Mesothelial cell of epicardium (in vitro differentiated cells): ENCODE data around the gene ITM2C. TPM values are rescaled to one million over a fixed set of nuclear protein-coding genes. Genes with fewer than 3 reads are reported as not detected.

Experiments used
- DNase-seq, 2 experiments: peaks; one replicate each; pipeline ENCODE4 v3.0.0; 2021; ENCODE audit warnings: low spot score in 2 of 2; ENCODE audit not compliant: unreplicated experiment in 2 of 2
- H3K27ac Mint-ChIP-seq: 2 replicates; pipeline ENCODE4 v1.8.0; 2021; ENCODE audit warnings: mixed read lengths
- H3K27me3 Mint-ChIP-seq: 2 replicates; pipeline ENCODE4 v1.8.0; 2021; ENCODE audit warnings: low read depth, mixed read lengths
- H3K36me3 Mint-ChIP-seq: 2 replicates; pipeline ENCODE4 v1.8.0; 2021; ENCODE audit warnings: mixed read lengths
- H3K4me1 Mint-ChIP-seq: 2 replicates; pipeline ENCODE4 v1.8.0; 2021; ENCODE audit warnings: mixed read lengths
- H3K4me3 Mint-ChIP-seq: 2 replicates; pipeline ENCODE4 v1.8.0; 2021; ENCODE audit warnings: mild to moderate bottlenecking, moderate library complexity, mixed read lengths
- H3K9me3 Mint-ChIP-seq: 2 replicates; pipeline ENCODE4 v1.8.0; 2021; ENCODE audit warnings: mixed read lengths
- CTCF ChIP-seq: fragments of 200-600 bp; sonication (generic); IDR thresholded peaks from one replicate; pipeline ENCODE4 v1.5.0; 2021; ENCODE audit warnings: antibody characterized with exemption; ENCODE audit not compliant: unreplicated experiment
- total RNA-seq: library from RNA; stranded (reverse); gene quantifications from 3 replicates; pipeline ENCODE4 v1.2.1, GENCODE V29; 2021

Gene ITM2C
- total RNA-seq, 1 donor from 2014 or later: 270 TPM

DNA sequence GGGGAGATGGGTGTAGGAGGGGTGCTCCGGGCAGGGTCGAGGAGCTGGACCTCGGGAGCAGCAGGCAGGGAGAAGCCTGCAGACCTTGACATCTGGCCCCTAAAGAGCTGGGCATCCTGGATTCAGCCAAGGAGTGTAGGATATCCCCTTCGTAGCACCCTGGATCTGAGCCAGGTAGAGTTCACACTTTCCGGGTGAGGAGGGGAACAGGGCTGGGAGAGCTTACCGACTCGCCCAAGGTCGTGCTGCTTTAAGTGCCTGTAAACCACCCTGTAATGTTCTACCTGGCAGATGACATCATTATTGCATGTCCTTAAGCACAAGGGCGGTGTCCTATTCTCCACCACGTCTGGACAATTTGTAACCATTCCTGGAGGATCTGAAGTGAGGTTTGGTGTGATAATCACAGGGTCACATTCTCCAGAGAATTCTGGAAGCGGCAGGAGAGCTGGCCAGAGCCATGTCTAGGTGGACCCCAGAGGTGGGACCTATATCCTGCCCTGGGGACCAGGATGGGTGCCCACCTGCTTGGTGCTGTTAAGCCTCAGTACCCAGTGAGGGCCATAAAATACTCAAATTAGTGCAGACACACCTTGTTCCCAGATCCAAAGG, 14.6 kb downstream of the ITM2C start:
- Mint-ChIP-seq H3K27me3 (no peaks in the 10 kb centered on the region), H3K36me3 (peaks cover 31% of the 10 kb centered on the region), H3K27ac (no peak overlapping the region), H3K4me1 (no peaks in the 10 kb centered on the region), H3K9me3 (no peaks in the 10 kb centered on the region), H3K4me3 (no peak overlapping the region)
- no peak for DNase-seq
- TF ChIP-seq CTCF: no peak

DNA sequence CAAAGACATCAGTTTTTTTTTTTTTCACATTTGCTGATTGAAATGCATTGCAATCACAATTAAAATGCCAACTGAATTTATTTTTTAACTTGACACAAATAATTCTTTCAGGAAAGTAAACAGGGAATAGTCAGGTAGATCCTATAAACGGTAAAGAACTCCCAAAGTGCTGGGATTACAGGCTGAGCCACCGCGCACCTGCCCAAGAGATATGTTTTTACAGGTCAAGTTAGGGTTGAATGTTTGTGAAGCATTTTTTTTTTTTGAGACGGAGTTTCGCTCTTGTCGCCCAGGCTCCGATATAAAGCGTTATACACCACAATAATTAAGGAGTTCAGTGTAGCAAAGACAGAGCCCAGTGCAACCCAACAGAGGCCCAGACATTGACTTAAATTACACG, 15.1 kb downstream of the ITM2C start:
- Mint-ChIP-seq H3K4me3 (no peak overlapping the region), H3K36me3 (peaks cover 28% of the 10 kb centered on the region), H3K4me1 (no peaks in the 10 kb centered on the region), H3K27ac (no peak overlapping the region), H3K27me3 (no peaks in the 10 kb centered on the region), H3K9me3 (no peaks in the 10 kb centered on the region)
- TF ChIP-seq CTCF: no peak
- no peak for DNase-seq

DNA sequence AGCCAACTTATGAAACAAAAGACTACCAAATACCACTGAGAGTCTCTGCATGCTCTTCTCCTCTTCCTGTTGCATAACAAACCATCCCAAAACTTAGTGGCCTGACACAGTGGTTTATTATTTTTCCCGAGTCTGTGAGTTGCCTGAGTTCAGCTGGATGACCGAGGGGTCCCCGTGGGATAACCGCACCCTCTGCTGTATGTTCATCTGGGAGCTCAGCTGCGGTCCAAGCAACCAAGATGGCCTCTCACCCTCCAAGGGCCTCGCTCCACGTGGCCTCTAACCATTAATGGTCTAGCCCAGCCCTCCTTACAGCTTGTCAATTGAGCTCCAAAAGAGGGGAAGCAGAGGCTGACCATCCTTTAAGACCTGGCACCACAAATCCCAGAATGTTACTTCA, 17.1 kb downstream of the ITM2C start:
- Mint-ChIP-seq H3K4me3 (no peak overlapping the region), H3K36me3 (peaks cover 26% of the 10 kb centered on the region), H3K27ac (no peak overlapping the region), H3K27me3 (no peaks in the 10 kb centered on the region), H3K4me1 (peaks cover 9% of the 10 kb centered on the region), H3K9me3 (no peaks in the 10 kb centered on the region)
- no peak for DNase-seq
- TF ChIP-seq CTCF: no peak

DNA sequence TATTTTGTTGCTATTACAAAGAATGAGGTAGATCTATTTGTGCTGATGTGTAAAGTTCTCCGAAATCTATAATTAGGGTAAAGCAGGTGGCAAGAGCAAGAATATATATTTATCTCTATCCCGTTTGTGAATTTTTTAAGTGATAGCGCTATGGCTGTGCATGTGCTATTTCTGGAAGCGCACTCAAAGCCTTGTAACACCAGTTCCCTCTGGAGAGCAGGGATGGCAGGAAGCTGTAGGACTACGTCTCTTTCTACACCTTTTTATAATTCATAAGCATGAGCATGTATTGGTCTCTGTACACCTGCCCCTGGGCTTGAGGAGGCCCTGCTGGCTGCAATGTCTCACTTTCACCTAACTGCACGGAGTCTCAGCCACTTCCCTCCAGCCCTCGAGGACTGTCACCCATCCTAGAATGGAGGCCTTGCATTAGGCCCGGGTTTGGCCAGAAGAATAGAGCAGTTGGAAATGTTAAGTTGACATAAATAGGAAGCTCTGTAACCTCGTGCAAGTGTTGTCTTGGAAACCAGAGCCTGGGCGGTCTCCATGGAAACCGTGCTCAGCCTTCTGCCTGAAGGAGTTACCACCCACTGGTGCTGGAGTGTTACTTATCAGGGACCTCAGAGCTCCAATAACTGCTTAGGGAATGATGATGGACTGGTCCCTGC, 20.9 kb downstream of the ITM2C start:
- no peak for DNase-seq
- no peak for TF ChIP-seq CTCF

DNA sequence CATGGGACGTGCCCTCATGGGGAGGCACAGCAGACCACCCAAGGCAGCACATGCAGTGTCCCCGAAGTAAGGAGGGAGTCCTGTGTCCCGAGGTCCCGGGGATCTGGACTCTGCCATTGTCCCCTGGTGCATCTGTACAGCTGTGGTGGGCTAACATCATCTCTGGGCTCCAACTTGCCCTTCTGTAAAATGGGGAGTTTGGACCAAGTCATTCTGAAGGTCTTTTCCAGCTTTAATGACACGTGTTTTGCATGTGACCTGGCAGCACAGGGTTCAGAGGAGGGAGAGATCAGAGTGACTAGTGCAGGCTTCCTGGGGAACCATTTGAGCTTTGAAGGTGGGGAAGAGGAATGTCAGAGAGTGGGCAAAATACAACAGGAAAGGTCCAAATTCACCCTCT, 21.5 kb downstream of the ITM2C start:
- no peak overlapping the region for H3K4me3 Mint-ChIP-seq
- H3K27ac Mint-ChIP-seq: no peak overlapping the region
- H3K9me3 Mint-ChIP-seq: no peaks in the 10 kb centered on the region
- H3K4me1 Mint-ChIP-seq: peaks cover 9% of the 10 kb centered on the region
- no peak for DNase-seq
- H3K36me3 Mint-ChIP-seq: peaks cover 5% of the 10 kb centered on the region
- peaks cover under 1% of the 10 kb centered on the region for H3K27me3 Mint-ChIP-seq
- no peak for TF ChIP-seq CTCF

More for the DNA sequence above, 20.9 kb downstream of the ITM2C start:
- Mint-ChIP-seq H3K27me3 (no peaks in the 10 kb centered on the region), H3K36me3 (peaks cover 8% of the 10 kb centered on the region), H3K27ac (no peak overlapping the region), H3K4me1 (peaks cover 9% of the 10 kb centered on the region), H3K4me3 (no peak overlapping the region), H3K9me3 (no peaks in the 10 kb centered on the region)
